Middle frontal gyrus (tissue), 1 donor: Measurements from ENCODE around the gene GARS1.
"Not testable (repeated sequence)": the region's sequence is repeated elsewhere in the genome, so short reads cannot be mapped to it uniquely, and the experiment has no call there.

Experiments used
- DNase-seq: peaks from one replicate; pipeline ENCODE4 v3.0.0-alpha.2; 2015; ENCODE audit warnings: low spot score; ENCODE audit errors: extremely low spot score

Gene GARS1

GRCh38 chr7:30627026-30627425, 32.3 kb downstream of the GARS1 start:
- no peak for DNase-seq

DNA sequence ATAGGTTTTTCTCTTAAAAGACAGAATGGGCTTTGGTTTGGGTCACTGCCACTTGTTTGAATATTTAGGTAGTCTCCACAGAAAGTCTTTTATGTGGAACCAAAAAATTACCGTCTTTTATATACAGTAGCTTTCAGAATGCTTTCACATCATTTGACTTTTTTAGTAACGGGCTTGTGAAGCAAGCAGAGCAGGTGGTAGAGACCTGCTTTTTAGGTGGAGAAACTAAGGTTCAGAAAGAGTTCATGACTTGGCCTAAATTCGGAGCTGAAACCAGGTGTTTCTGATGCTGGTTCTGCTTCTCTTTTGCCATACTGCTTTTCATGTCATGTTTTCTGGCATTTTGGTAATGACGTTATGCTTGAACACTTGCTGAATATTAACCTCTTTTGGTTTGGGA, 36.3 kb downstream of the GARS1 start:
- no peak for DNase-seq

GRCh38 chr7:30633223-30633622, 38.5 kb downstream of the GARS1 start:
- DNase-seq: no peak

DNA sequence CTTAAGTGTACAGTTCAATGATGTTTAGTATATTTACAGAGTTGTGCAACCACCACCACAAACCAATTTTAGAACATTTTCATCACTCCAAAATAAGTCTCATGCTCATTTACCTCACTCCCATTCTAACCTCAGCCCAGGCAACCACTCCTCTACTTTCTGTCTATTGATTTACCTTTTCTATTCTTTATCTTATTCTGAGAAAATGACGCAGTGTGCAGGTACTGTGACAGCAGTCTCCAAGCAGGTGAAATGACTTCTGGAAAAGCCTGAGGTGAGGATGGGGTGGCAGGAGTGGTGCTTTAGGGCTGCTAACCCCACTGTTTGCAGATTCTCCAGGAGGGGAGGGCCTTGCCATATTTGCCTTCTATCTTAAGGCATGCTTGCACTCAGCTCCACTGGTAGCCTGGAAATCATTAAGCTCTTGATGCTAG, 39.5 kb downstream of the GARS1 start:
- no peak for DNase-seq

GRCh38 chr7:30634634-30635201, 40.0 kb downstream of the GARS1 start:
- DNase-seq: no peak

DNA sequence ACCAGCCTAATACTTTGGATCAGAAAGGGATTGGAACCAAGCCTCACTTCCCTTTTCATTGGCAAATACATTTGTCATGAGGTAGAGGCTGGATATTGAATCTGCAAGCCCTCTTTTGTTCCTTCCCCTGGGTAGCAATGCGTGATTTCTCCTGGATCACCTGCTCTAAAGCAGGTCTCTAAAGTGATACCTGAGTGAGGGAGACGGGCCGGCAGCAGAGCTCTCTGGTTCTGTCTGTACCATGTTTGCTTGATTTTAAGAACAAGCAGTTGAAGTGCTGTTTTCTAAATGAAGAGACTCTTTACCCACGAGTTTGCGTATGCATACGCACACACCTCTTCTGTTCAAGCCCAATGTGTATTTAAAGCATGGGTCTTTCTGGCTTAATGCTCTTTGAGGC, 41.1 kb downstream of the GARS1 start:
- no peak for DNase-seq

- DNase-seq: not testable (repeated sequence)
These were observed 47.6 kb downstream of the GARS1 start for GRCh38 chr7:30642322-30642721.

- no peak for DNase-seq
These were observed 48.1 kb downstream of the GARS1 start for GRCh38 chr7:30642789-30643188.

DNA sequence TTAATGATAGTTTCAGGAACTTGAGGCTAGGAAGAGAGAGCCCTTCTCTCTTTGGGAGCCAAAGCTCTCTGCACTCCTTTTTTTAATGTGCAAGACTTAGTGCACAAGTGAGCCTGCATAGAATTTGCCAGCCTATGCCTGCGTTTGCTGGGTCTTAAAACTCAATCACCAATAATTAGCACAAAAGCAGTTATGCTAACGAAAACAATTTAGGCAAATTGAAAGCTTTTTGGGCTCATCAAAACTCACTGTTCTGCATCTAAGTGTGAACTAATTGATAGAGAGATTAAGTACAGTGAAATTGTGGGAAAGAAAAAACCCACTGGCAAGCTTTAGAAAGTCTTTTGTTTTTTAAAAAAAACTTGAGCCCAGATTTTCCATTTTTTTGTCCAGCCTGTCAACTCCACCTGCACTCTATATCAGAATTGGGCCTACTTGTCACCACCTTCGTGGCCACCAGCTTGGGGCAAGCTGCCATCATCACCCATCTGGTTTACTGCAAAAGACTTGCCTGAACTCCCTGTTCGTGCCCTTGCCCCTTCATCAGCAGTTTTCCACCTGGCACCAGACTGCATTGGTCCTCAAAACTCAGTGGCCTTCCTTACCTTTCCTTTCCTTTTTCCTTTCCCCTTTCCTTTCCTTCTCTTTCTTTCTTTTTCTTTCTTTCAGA, 49.7 kb downstream of the GARS1 start:
- DNase-seq: no peak

DNA sequence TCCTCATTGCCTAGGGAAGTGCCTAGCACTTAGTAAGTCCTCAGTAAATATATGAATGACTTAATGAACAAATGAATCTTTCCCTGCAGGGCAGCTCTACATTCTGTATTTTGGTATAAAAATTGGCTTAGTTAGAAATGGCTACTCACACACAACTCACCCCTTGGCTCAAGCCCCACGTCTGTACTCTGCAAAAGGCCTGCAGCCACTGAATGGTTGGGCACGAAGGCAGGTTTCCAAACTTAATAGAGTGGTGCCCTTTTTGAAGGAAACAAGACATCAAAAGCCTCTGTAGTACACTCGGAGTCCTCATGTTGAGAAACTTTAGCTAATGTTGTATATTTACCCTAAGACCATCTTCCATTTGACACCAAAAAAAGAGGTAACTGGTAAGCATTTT, 51.0 kb downstream of the GARS1 start:
- no peak for DNase-seq

DNA sequence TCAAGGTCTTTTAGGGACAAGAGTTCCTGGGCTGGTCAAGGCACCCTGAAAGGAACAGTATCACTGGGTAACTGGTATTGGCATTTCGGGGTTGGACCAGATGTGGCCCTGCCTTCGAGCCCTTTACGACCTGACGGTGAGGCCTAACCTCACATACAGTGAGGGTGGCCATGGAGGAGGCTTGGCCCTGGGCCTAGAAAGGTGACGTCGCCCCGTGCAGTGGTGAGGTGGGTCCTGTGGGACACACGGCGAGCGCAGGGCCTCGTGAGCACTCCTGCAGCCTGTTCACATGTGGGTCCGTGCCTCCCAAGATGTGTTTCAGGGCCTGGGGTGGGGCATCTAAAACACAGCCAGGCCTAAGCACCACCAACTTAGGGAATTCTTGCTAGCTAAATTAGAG, 51.5 kb downstream of the GARS1 start:
- DNase-seq: no peak

GRCh38 chr7:30647589-30648364, 53.1 kb downstream of the GARS1 start:
- no peak for DNase-seq

- DNase-seq: no peak
These were observed 54.3 kb downstream of the GARS1 start for GRCh38 chr7:30648744-30649540.

GRCh38 chr7:30649717-30650420, 55.2 kb downstream of the GARS1 start:
- no peak for DNase-seq

GRCh38 chr7:30650421-30650808, 55.7 kb downstream of the GARS1 start:
- no peak for DNase-seq

GRCh38 chr7:30652132-30652531, 57.5 kb downstream of the GARS1 start:
- no peak for DNase-seq

DNA sequence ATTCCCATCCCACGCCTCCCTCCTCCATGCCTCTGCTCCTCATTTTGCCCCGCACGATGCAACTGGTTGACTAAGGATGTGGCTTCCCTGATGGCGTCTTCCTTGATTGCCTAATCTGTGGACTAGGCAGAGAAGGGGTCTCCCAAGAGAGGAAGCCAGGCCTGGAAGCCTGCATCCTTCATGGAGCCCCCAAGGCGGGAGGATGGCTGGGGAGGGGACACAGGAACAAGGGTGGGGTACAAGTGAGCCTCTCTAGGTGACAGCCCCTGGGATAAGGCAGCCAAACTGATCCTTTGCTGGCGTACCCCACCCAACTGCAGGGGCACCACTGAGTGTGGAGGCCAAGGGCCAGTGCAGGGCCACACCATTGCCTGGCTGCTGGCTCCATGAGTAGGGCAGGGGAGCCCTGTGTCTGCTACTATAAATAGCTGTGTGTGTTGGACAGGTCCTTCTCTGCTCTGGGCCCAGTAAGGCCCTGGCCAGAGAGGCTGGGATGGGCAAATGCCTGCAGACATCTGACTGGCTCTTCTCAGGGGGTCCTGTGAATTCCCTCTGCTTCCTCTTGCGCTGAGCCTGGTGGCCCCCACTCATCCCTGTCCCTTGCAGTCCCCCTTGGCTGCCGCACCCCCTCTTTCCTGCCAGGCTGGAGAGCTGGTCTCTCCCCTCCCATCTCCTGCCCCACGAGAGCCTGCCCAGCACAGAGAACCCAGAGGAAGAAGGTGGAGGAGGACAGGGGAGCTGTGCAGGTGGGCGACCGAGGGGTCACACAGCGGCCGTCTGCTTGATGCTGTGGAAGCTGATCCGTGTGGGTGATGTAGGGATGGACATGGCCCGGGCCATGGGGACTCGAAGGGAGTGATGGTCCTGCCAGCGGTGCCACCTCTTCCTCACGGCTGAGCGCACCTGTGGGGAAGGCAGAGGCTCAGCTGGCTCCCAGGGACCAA, 58.3 kb downstream of the GARS1 start:
- no peak for DNase-seq

DNA sequence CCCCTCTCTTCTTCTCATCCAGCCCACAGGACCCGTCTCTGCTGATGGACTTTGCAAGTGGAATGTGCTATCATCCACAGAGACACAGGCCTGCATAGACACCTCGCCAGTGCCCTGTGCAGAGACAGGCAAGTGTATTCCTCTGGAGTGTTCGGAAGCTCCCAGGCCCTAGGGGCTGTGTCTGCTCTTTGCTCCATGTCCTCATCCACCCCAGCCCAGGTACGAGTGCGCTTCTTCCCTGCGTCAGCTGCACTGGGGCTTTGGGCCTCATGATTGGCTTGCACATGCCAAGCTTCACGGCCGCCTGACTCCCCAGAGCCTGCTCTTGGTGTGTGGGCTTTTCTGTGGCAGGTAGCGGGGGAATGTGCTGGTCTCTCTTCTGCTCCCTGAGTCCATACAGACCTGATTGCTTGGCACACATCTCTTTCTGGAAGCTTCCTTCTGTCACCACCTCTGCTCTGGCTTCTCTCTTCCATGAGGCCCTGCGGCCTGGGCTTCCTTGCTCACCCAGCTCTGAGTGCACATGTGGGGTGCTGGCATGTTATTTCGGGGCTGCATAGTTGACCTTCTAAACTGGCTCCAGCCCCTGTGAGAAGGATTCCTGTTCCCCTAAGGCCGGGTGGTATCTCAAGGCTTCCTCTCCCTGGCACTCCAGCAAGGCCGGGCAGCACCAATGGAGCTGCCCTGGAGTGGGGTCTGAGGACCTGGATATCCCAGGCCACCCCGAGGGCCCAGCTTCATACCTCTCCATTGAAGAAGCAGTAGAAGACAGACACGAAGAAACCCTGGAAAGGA, 59.8 kb downstream of the GARS1 start:
- no peak for DNase-seq
